GM19025 (cell line): ENCODE results near the gene POLR3K.
"Not testable (repeated sequence)": the region's sequence is repeated elsewhere in the genome, so short reads cannot be mapped to it uniquely, and the experiment has no call there.

Experiments used
- ATAC-seq: cut with Tn5 transposase; IDR thresholded peaks from one replicate; pipeline ENCODE4 v1.9.1; 2021; ENCODE audit warnings: mild to moderate bottlenecking, low read depth, moderate library complexity; ENCODE audit not compliant: unreplicated experiment

POLR3K gene

DNA sequence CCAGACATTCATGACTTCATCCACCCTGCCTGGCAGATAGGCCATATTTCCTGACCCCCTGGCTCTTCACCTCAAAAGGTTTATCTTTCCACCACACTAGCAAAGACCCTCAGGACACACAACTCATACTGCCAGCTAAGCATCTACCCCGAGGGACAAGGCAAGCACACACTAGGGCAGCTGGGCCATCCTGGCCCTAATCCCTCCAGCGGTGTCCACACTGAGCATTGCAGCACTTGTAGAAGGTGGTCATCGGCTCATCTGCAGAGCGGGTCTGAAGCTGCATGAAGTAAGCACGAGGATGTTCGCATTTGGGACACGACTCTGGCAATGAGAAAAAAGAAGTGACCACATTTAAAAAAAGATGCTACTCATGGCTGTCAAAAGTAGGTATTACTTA is 6.2 kb downstream of the POLR3K start:
- ATAC-seq = no peak

DNA sequence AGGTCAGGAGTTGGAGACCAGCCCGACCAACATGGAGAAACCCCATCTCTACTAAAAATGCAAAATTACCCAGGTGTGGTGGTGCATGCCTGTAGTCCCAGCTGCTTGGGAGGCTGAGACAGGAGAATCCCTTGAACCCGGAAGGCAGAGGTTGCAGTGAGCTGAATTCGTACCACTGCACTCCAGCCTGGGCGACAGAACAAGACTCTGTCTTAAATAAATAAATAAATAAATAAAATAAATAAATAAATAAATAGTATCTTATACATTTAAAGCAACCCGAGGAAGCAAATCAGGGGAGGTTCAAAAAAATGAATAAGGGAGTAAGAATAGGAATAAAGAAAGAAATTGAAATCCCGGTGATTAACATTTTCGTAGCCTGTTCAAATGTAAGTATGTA is 6.9 kb downstream of the POLR3K start:
- ATAC-seq = not testable (repeated sequence)

- no peak for ATAC-seq
Measured at GRCh38 chr16:45454-45853, 8.0 kb downstream of the POLR3K start.

- no peak for ATAC-seq
Measured at GRCh38 chr16:44655-45054, 8.8 kb downstream of the POLR3K start.

DNA sequence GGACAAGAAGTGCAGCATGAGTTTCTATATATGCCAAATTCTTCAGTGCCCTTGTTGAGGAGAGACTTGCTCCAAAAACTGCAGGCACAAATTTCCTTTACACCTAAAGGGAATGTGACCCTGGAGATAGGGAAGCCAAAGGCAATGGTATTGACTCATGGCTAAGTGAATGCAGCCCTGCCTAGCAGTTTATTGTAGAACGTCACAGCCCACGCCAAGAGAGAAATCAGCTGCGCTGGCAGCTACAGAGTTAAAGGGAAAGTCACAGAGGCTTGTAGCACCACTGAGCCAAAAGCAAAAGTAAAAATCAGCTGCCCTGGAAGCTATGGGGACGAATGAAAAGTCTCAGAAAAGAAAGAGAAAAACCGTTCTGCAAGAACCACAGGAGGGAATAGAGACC is 10.1 kb downstream of the POLR3K start:
- no peak for ATAC-seq

DNA sequence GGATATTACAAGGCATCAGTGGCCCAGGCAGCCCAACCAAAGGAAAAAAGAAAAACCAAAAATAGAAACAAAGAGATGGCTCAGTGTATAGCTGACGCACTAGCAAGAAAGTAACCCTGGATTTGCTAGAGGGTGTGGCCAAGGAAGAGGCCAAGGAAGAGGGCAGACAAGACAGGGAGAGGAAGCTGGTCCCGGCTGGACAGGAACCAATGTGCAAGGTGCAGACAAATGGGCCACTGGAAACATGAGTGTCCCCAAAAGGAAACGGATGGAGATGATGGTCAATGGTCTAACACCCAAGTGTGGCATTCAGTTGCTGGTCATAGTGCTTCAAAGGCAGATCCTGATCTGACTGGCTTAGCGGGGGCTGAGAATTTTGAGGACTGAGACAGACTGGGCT is 10.7 kb downstream of the POLR3K start:
- ATAC-seq = no peak

- no peak for ATAC-seq
Measured at GRCh38 chr16:42069-42457, 11.3 kb downstream of the POLR3K start.

DNA sequence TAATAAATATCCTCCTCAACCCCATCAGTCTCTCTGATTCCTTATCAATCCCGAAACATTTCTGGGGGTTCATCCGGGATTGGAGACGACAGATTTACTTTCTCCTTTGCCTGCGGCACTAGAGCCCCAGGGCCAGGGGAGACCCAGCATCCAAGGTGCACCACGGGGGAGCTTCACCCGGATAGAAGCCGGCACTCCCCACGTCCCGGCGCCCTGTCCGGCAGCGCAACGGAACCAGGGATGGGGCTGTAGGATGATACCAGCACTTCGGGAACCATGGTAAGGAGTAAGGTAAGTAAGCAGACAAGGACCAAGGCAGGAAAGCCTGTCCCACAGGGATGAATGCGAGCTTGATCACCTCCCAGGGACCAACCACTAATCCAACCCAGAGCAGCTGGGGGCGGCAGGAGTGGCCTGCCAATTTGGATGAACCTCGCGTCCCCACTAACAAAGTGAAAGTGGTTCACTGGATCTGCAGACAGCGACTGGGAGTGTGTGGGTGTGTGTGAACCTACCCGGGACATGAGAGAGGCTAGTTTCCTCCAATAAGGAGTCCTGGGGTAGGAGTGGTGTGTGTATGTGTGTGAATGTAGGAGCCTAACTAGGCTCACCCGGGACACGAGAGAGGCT is 11.9 kb downstream of the POLR3K start:
- ATAC-seq = no peak

GRCh38 chr16:38941-39892 is 14.2 kb downstream of the POLR3K start:
- peak; percentile 44 for ATAC-seq

GRCh38 chr16:38206-38605 is 15.2 kb downstream of the POLR3K start:
- not testable (repeated sequence) for ATAC-seq

GRCh38 chr16:37511-37910 is 15.9 kb downstream of the POLR3K start:
- no peak for ATAC-seq

DNA sequence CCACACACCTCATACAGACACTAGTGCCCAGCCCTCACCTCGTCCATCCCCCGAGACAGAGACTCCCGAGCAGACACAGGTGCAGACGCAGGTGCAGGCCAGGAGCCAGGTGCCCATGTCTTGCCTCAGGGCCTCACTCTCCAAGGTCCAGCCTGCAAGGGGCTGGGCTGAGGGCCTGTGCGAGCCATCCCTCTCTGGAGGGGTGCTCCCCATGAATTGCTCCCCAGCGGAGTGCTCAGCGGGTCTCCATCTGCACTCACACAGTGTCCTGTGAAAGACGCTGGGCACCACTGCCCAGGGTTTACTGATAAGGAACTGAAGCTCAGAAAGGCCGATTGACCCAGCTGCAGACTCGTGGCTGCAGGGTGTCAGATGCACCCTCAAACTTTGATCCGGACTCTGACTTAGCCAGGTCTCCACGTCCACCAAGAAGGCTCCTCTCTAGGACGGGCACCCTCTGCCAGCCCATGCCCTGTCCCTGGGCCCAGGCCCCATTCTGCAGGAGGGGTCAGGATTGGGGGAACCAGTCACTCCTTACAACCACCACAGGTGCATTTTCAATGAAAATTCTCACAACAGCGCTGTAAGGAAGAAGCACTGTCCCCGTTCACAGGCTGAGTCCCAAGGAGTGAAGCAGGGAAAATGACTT is 16.9 kb downstream of the POLR3K start:
- ATAC-seq = no peak

GRCh38 chr16:35678-36305 is 17.6 kb downstream of the POLR3K start:
- ATAC-seq = no peak

DNA sequence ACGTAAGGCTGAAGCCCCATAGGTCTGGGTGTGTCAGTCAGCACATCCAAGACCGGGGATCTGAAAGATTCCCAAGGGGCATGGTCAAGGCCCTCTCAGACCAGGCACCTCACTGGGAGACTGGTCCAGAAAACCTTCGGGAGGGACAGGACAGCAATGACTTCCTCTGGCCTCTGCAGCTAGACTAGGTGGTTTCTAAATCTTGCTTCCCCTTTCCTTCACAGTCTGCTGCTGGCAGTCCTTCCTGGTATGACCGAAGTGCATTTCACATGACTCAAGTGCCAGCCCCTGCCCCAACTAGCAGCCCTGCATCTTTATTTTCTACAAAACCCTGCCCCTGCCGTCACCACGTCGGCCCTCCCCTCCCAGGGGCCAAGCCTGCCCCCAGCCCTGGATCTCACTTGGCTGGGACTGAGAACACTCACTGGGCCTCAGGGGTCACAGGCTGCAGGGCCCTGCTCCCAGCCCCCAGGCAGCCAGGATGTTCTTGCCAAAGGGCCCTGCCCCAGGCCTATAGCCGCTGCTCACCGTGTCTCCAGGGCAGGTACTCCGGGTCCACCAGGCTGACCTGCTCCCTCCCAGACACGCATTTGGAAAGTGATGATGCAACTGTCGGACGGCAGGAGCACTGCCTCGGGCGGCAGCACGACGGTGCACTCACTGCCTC is 18.3 kb downstream of the POLR3K start:
- no peak for ATAC-seq

GRCh38 chr16:34648-34987 is 18.8 kb downstream of the POLR3K start:
- ATAC-seq = no peak

DNA sequence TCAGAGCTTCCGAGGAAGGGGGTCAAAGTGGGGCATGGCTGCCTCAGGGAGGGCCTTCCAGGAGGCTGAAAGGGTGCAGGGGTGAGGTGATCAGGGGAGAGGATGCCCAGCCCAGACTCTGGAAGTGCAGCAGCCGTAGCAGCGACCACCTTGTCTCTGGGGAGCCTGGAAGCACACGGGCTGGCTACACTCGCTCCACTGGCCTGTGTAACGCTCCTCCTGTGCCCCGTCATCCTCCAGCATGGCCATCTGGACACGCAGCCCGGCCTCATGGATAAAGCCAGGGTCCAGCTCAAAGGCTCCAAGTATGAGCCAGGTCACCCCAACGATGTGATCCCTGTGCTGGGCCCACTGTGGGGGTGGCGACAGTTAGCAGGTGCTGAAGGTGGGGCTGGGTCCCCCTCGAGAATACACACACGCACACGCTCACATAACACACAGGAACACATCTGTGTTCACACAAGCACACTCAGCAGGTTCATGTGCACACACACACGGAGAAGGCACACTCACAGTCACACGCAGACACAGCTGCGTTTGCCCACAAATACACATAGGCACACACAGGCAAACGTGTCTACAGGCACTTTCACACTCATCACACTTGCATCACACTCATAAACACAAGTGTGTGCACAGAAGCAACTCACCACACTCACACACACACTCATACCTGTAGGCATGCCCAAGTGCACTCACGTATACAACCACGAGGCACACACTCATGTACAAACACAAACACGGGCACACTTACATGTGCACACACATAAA is 19.3 kb downstream of the POLR3K start:
- ATAC-seq = no peak

GRCh38 chr16:33154-33876 is 20.1 kb downstream of the POLR3K start:
- ATAC-seq = not testable (repeated sequence)

- not testable (repeated sequence) for ATAC-seq
Measured at GRCh38 chr16:30627-31026, 22.8 kb downstream of the POLR3K start.

DNA sequence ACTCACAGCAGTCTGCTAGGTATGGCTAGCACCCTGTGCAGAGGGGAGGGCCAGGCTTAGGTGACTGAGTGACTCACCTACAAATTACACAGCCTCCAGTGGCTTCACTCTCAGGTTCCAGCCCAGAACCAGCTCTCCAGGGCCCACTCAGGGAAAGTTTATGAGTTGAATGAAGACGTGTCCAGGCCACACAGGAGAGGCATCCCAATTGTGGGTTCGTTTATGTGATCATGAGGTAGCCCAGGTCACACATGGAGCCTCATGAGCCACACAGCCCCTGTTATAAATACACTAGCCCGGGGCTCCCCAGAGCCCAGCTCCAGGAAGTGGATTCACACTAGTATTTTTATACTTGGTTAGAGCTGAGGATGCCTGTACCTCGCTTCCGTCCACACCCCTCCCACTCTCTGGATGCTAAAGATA is 27.5 kb downstream of the POLR3K start:
- not testable (repeated sequence) for ATAC-seq
